Thyroid gland (tissue), 4 donors: ENCODE results near the gene TCF7L2.

Experiments used
- CTCF ChIP-seq, 6 experiments: fragments of 200-600 bp in 3 of 6; fragments of 450-650 bp in 3 of 6; sonication (generic) in 3 of 6; IDR thresholded peaks; one replicate each; pipeline ENCODE4 v1.5.1; 2016 to 2019; ENCODE audit warnings: antibody characterized with exemption in 6 of 6, mild to moderate bottlenecking in 2 of 6, inconsistent platforms in 1 of 6, moderate library complexity in 1 of 6
- POLR2A ChIP-seq, 2 donors: fragments of 450-650 bp; IDR thresholded peaks; one replicate each; pipeline ENCODE4 v1.6.1; 2017; ENCODE audit warnings: antibody characterized with exemption in 2 of 2, mild to moderate bottlenecking in 2 of 2, moderate library complexity in 1 of 2

DNA sequence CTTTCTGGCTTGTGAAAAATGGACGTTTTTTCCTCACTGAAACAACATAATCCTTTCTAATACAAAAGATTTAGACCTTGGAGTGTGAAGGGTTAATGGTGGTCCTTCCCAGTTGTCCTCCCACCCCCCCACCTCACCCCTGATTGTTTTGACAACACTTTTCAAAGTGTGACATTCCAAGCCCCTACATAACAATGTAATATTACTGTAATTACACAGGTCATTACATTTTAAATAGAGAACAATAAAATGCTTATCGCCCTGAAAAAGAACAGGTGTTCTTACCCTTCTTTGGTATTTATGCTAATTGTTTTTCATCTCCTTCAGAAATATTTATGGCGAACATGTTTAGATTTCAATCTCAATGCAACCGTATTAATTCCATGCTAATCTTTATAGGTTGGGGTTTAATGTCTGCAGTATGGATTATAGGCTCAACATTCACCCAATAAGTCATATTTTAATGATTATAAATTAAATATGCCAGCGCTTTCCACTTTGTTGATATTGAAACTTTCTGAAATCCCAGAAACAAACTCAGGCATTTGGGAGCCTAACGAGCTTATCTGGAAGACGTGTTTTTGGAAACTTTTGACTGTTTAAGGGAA lies 5.0 kb downstream of the TCF7L2 start:
- TF ChIP-seq CTCF (IDR thresholded peaks at IDR 0.05) (no peak), POLR2A (IDR thresholded peaks at IDR 0.05) (no peak)
